ENCODE measurements around the gene LRCOL1. TPM values are rescaled to one million over a fixed set of nuclear protein-coding genes. Genes with fewer than 3 reads are reported as not detected.

LRCOL1 gene
- total and polyA plus RNA-seq, 7 donors = 0.13 to 0.32 TPM; not detected in 5

- no peak overlapping the region for H3K27ac ChIP-seq
- no peak overlapping the region for H3K4me3 ChIP-seq
- WGBS, 3 donors = 88 to 92% (median 92%) methylated on average over 4 of the region's 4 CpGs
- H3K27me3 ChIP-seq (ENCODE audit: insufficient read depth in 3 of 3, low read length in 2 of 3) = peaks cover 0 to 57% (median 32%) of the 10 kb centered on the region in 3 donors
- no peak for TF ChIP-seq CTCF (IDR thresholded peaks at IDR 0.05)
- H3K9me3 ChIP-seq = peaks cover 10% of the 10 kb centered on the region
- DNase-seq (no peak), ATAC-seq (no peak)
- no peaks in the 10 kb centered on the region for H3K4me1 ChIP-seq
- H3K36me3 ChIP-seq (ENCODE audit: insufficient read depth in 1 of 2, low read depth in 1 of 2) = no peaks in the 10 kb centered on the region
- intact Hi-C loops (cut with DNase I) = loop anchor here in 1 of 2 donors (5.0 to 10.0 kb wide), 2 partner anchors 200 to 462 kb away; no protein-coding TSS in a partner anchor
Measured at GRCh38 chr12:132617135-132617701, 6.8 kb upstream of the LRCOL1 start.

- WGBS, 3 donors = 71 to 74% (median 74%) methylated on average over 16 of the region's 16 CpGs
- no peak for TF ChIP-seq CTCF (IDR thresholded peaks at IDR 0.05)
- ATAC-seq (peak in 1 of 4 donors; percentile 32), DNase-seq (peak in 1 of 2 donors; percentile 31)
- Histone ChIP-seq H3K27ac (no peak overlapping the region), H3K36me3 (ENCODE audit: insufficient read depth in 1 of 2, low read depth in 1 of 2) (no peaks in the 10 kb centered on the region), H3K9me3 (peaks cover 10% of the 10 kb centered on the region), H3K4me1 (no peaks in the 10 kb centered on the region), H3K27me3 (ENCODE audit: insufficient read depth in 3 of 3, low read length in 2 of 3) (peaks cover 0 to 69% (median 34%) of the 10 kb centered on the region in 3 donors), H3K4me3 (no peak overlapping the region)
- intact Hi-C loops (cut with DNase I) = loop anchor here in 1 of 2 donors (5.0 to 10.0 kb wide), 2 partner anchors 198 to 461 kb away; no protein-coding TSS in a partner anchor
Measured at GRCh38 chr12:132615579-132616038, 5.2 kb upstream of the LRCOL1 start.

- H3K4me3 ChIP-seq = no peak overlapping the region
- 21 to 25% (median 21%) methylated on average over 18 of the region's 18 CpGs for WGBS, 3 donors
- H3K27ac ChIP-seq = no peak overlapping the region
- H3K4me1 ChIP-seq = no peaks in the 10 kb centered on the region
- peak; percentile 82 to 87 for DNase-seq
- H3K36me3 ChIP-seq (ENCODE audit: insufficient read depth in 1 of 2, low read depth in 1 of 2) = no peaks in the 10 kb centered on the region
- peak; percentile 72 for TF ChIP-seq CTCF (IDR thresholded peaks at IDR 0.05)
- intact Hi-C loops (cut with DNase I) = loop anchor here (5.0 to 10.0 kb wide), 2 partner anchors 198 to 460 kb away; no protein-coding TSS in a partner anchor
- H3K27me3 ChIP-seq (ENCODE audit: insufficient read depth in 3 of 3, low read length in 2 of 3) = peaks cover 0 to 69% (median 35%) of the 10 kb centered on the region in 3 donors
- peaks cover 10% of the 10 kb centered on the region for H3K9me3 ChIP-seq
- ATAC-seq = peak; percentile 57 to 84 (median 72)
Measured at GRCh38 chr12:132614861-132615578, 4.6 kb upstream of the LRCOL1 start.

- Histone ChIP-seq H3K27me3 (ENCODE audit: insufficient read depth in 3 of 3, low read length in 2 of 3) (peaks cover 0 to 69% (median 31%) of the 10 kb centered on the region in 3 donors), H3K36me3 (ENCODE audit: insufficient read depth in 1 of 2, low read depth in 1 of 2) (no peaks in the 10 kb centered on the region), H3K4me3 (no peak overlapping the region), H3K9me3 (peaks cover 10% of the 10 kb centered on the region), H3K27ac (no peak overlapping the region), H3K4me1 (no peaks in the 10 kb centered on the region)
- TF ChIP-seq CTCF (IDR thresholded peaks at IDR 0.05) = no peak
- no peak for DNase-seq
- WGBS, 3 donors = 90 to 94% (median 92%) methylated on average over 5 of the region's 5 CpGs
- intact Hi-C loops (cut with DNase I) = loop anchor here (5.0 to 10.0 kb wide), 2 partner anchors 197 to 459 kb away; no protein-coding TSS in a partner anchor
- no peak for ATAC-seq
Measured at GRCh38 chr12:132614029-132614428, 3.6 kb upstream of the LRCOL1 start.
